Keratinocyte (primary cell): ENCODE data around the gene MCTP2. TPM values are rescaled to one million over a fixed set of nuclear protein-coding genes. Genes with fewer than 3 reads are reported as not detected.

ENCODE experiments used
- DNase-seq: peaks from one replicate; pipeline ENCODE4 v3.0.0-alpha.2; 2011; ENCODE audit warnings: low read depth, missing footprints, low spot score
- FAIRE-seq: peaks from 2 replicates; lab custom pipeline; 2011; peaks lifted over from hg19 to GRCh38; lab: Jason Lieb, UNC
- H2AFZ ChIP-seq: 2 replicates; pipeline ENCODE4 v1.6.0; 2012; ENCODE audit warnings: low read length, control low read depth, inconsistent platforms; ENCODE audit not compliant: control insufficient read depth
- H3K27ac ChIP-seq: 2 replicates; pipeline ENCODE4 v1.5.1; 2011; ENCODE audit warnings: low read length; ENCODE audit not compliant: control insufficient read depth, insufficient read depth
- H3K27me3 ChIP-seq: 3 replicates; pipeline ENCODE4 v1.6.0; 2011; ENCODE audit warnings: low read length; ENCODE audit not compliant: control insufficient read depth, insufficient read depth; ENCODE audit errors: extremely low read depth
- H3K36me3 ChIP-seq, 2 experiments: 2 replicates in 1 of 2; 3 replicates in 1 of 2; pipeline ENCODE4 v1.5.1; 2011; ENCODE audit warnings: low read length in 2 of 2, mild to moderate bottlenecking in 1 of 2; ENCODE audit not compliant: control insufficient read depth in 2 of 2, insufficient read depth in 2 of 2; ENCODE audit errors: extremely low read depth in 1 of 2
- H3K4me1 ChIP-seq: 3 replicates; pipeline ENCODE4 v1.5.1; 2011; ENCODE audit warnings: low read length; ENCODE audit not compliant: control insufficient read depth, insufficient read depth; ENCODE audit errors: extremely low read depth
- H3K4me2 ChIP-seq: 3 replicates; pipeline ENCODE4 v1.6.0; 2011; ENCODE audit warnings: low read depth, low read length; ENCODE audit not compliant: control insufficient read depth, insufficient read depth; ENCODE audit errors: extremely low read depth
- H3K4me3 ChIP-seq, 3 experiments: fragments of 200-600 bp in 1 of 3; sonication (generic) in 1 of 3; 2 replicates in 2 of 3; 3 replicates in 1 of 3; pipeline ENCODE4 v1.5.1; 2011 to 2016; ENCODE audit warnings: low read length in 3 of 3, mild to moderate bottlenecking in 3 of 3, control low read depth in 2 of 3, inconsistent platforms in 1 of 3, low read depth in 1 of 3, mixed read lengths in 1 of 3, mixed run types in 1 of 3, moderate library complexity in 1 of 3; ENCODE audit not compliant: control insufficient read depth in 2 of 3, insufficient read depth in 2 of 3; ENCODE audit errors: extremely low read depth in 1 of 3
- H3K79me2 ChIP-seq: 2 replicates; pipeline ENCODE4 v1.6.0; 2012; ENCODE audit warnings: low read length; ENCODE audit not compliant: control insufficient read depth, insufficient read depth
- H3K9ac ChIP-seq: 3 replicates; pipeline ENCODE4 v1.6.0; 2011; ENCODE audit warnings: low read length; ENCODE audit not compliant: control insufficient read depth, insufficient read depth; ENCODE audit errors: extremely low read depth
- H3K9me1 ChIP-seq: 3 replicates; pipeline ENCODE4 v1.6.0; 2011; ENCODE audit warnings: low read length; ENCODE audit not compliant: control insufficient read depth, insufficient read depth; ENCODE audit errors: extremely low read depth
- H3K9me3 ChIP-seq: 2 replicates; pipeline ENCODE4 v1.5.1; 2012; ENCODE audit warnings: low read depth, low read length; ENCODE audit not compliant: control insufficient read depth
- H4K20me1 ChIP-seq: 3 replicates; pipeline ENCODE4 v1.6.0; 2011; ENCODE audit warnings: low read length; ENCODE audit not compliant: control insufficient read depth, insufficient read depth; ENCODE audit errors: extremely low read depth
- EZH2 ChIP-seq: IDR thresholded peaks from one replicate; pipeline ENCODE4 v1.6.1; 2012; ENCODE audit warnings: inconsistent platforms, mild to moderate bottlenecking, low read length, moderate library complexity
- dilution Hi-C: fragments of 300-500 bp; cut with MboI; formaldehyde crosslinking; loops from one replicate; pipeline ENCODE4 v1.7.0; 2020; ENCODE audit warnings: low sequenced_read_pairs; ENCODE audit not compliant: extremely low pct_ligation_motif_present
- polyA plus RNA-seq, 5 experiments: library from polyadenylated mRNA; depleted of rRNA in 3 of 5; stranded (reverse) in 3 of 5; stranded (forward) in 1 of 5; unstranded in 1 of 5; fragments of >200 nt; gene quantifications; 1 replicate in 1 of 5; 2 replicates in 3 of 5; 3 replicates in 1 of 5; pipeline versions ENCODE4 v1.2.1 to v1.2.3, GENCODE V29; 2011 to 2012; ENCODE audit warnings: missing spikeins in 2 of 5, low read depth in 1 of 5, low replicate concordance in 1 of 5
- TF ChIP-seq, protein P1 (sequence below), 3 experiments: IDR thresholded peaks in 1 of 3; conservative IDR thresholded peaks in 1 of 3; optimal IDR thresholded peaks in 1 of 3; 2 replicates in 2 of 3; 3 replicates in 1 of 3; pipeline versions ENCODE3 to v1.5.1; 2011; ENCODE audit warnings: low read length in 3 of 3, mild to moderate bottlenecking in 3 of 3, moderate library complexity in 2 of 3, control low read depth in 1 of 3, inconsistent platforms in 1 of 3; ENCODE audit not compliant: insufficient read depth in 2 of 3; ENCODE audit errors: extremely low read depth in 1 of 3

The MCTP2 gene
- polyA plus RNA-seq, 1 donor (not counting 4 experiments of a cell fraction or from before 2014, with no cell fraction given): 22.0 TPM

DNA sequence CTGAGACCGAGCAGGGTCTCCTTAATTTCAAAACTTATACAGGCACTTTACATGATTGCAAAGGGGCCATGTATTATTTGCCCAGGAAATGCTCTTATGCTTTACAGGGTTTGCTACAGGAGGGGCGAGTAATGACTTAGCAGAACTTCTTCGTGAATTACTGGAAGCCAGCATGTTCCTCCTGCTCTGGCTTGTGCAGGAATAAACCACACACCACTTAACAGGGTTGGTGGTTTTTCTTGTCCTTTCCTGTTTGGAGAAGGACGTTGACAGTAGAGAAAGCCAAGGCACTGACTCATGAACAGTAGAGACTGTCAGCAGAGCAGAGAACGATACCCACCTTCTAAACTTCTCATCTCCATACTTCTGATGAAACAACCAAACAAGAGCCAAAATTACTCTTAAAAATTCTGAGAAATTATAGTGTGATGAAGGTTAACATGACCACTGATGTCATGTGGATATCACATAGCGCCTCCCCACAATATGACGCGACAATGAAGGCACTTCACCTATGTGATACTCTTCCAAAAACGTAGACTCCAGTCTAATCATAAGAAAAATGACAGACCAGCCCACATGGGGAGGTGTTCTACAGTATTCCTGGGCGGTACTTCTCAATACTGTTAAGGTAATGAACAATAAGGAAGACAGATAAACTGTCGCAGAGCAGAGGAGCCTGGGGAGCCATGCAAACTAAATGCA, 24.7 kb upstream of the MCTP2 start:
- dilution Hi-C loops: no loop called here
- H3K4me3 ChIP-seq: no peak overlapping the region
- DNase-seq: no peak
- FAIRE-seq: peak; percentile 98
- H3K79me2 ChIP-seq: no peaks in the 10 kb centered on the region
- no peak for TF ChIP-seq EZH2
- TF ChIP-seq, protein P1, sequence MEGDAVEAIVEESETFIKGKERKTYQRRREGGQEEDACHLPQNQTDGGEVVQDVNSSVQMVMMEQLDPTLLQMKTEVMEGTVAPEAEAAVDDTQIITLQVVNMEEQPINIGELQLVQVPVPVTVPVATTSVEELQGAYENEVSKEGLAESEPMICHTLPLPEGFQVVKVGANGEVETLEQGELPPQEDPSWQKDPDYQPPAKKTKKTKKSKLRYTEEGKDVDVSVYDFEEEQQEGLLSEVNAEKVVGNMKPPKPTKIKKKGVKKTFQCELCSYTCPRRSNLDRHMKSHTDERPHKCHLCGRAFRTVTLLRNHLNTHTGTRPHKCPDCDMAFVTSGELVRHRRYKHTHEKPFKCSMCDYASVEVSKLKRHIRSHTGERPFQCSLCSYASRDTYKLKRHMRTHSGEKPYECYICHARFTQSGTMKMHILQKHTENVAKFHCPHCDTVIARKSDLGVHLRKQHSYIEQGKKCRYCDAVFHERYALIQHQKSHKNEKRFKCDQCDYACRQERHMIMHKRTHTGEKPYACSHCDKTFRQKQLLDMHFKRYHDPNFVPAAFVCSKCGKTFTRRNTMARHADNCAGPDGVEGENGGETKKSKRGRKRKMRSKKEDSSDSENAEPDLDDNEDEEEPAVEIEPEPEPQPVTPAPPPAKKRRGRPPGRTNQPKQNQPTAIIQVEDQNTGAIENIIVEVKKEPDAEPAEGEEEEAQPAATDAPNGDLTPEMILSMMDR (optimal IDR thresholded peaks at IDR 0.05 in 1 of 3, IDR thresholded peaks at IDR 0.05 in 1 of 3, conservative IDR thresholded peaks at IDR 0.05 in 1 of 3; ENCODE audit: extremely low read depth in 1 of 3, insufficient read depth in 2 of 3, low read length in 3 of 3): no peak
- H3K4me1 ChIP-seq: peaks cover 8% of the 10 kb centered on the region
- H2AFZ ChIP-seq: no peak overlapping the region
- H3K36me3 ChIP-seq: no peaks in the 10 kb centered on the region
- H3K27me3 ChIP-seq: no peaks in the 10 kb centered on the region
- no peak overlapping the region for H3K27ac ChIP-seq
- H3K9ac ChIP-seq: no peak overlapping the region
- H3K9me1 ChIP-seq: no peaks in the 10 kb centered on the region
- H3K9me3 ChIP-seq: no peaks in the 10 kb centered on the region
- H4K20me1 ChIP-seq: no peaks in the 10 kb centered on the region
- H3K4me2 ChIP-seq: peak overlapping the region; percentile 49

DNA sequence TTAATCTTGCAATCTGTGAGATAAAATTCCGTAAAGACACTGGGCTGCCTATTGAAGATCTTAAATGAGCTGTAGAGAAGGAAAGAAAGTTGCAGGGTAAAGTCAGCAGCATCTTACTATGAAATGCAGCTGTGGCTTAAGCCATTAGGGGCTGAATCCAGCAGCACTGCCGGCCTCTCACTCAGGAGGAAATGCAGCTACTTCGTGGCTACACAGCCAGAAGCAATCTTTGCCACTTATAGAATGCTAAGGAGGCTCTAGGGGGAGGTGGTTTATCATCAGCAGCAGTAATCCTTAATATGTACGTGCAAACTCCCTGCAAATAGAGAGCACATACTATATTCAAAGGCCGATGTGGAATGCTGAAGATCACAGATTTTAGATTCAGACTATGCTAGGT, 19.1 kb upstream of the MCTP2 start:
- no peaks in the 10 kb centered on the region for H3K79me2 ChIP-seq
- H3K4me3 ChIP-seq: no peak overlapping the region
- H3K9me3 ChIP-seq: no peaks in the 10 kb centered on the region
- no peak for DNase-seq
- H3K4me2 ChIP-seq: no peak overlapping the region
- no peak overlapping the region for H3K9ac ChIP-seq
- no peak for FAIRE-seq
- no peaks in the 10 kb centered on the region for H4K20me1 ChIP-seq
- H3K27ac ChIP-seq: no peak overlapping the region
- no peak for TF ChIP-seq EZH2
- TF ChIP-seq, protein P1 (optimal IDR thresholded peaks at IDR 0.05 in 1 of 3, IDR thresholded peaks at IDR 0.05 in 1 of 3, conservative IDR thresholded peaks at IDR 0.05 in 1 of 3; ENCODE audit: extremely low read depth in 1 of 3, insufficient read depth in 2 of 3, low read length in 3 of 3): no peak
- no peaks in the 10 kb centered on the region for H3K4me1 ChIP-seq
- no peaks in the 10 kb centered on the region for H3K27me3 ChIP-seq
- H2AFZ ChIP-seq: no peak overlapping the region
- no peaks in the 10 kb centered on the region for H3K36me3 ChIP-seq
- dilution Hi-C loops: no loop called here
- H3K9me1 ChIP-seq: no peaks in the 10 kb centered on the region
